Endothelial cell (in vitro differentiated cells): ENCODE measurements around the gene MACO1. TPM values are rescaled to one million over a fixed set of nuclear protein-coding genes. Genes with fewer than 3 reads are reported as not detected.

Experiments
- DNase-seq: peaks from one replicate; pipeline ENCODE4 v3.0.0; 2021; ENCODE audit warnings: low spot score
- H3K27ac Mint-ChIP-seq: one replicate; pipeline ENCODE4 v1.8.0; 2021; ENCODE audit warnings: mixed read lengths, inconsistent platforms; ENCODE audit not compliant: unreplicated experiment
- H3K27me3 Mint-ChIP-seq: one replicate; pipeline ENCODE4 v1.8.0; 2021; ENCODE audit warnings: mild to moderate bottlenecking, moderate library complexity, mixed read lengths, inconsistent platforms; ENCODE audit not compliant: unreplicated experiment
- H3K36me3 Mint-ChIP-seq: one replicate; pipeline ENCODE4 v1.8.0; 2021; ENCODE audit warnings: mild to moderate bottlenecking, low read depth, mixed read lengths, inconsistent platforms; ENCODE audit not compliant: unreplicated experiment
- H3K4me1 Mint-ChIP-seq: one replicate; pipeline ENCODE4 v1.8.0; 2021; ENCODE audit warnings: mild to moderate bottlenecking, mixed read lengths, inconsistent platforms; ENCODE audit not compliant: unreplicated experiment
- H3K4me3 Mint-ChIP-seq: one replicate; pipeline ENCODE4 v1.8.0; 2021; ENCODE audit warnings: mild to moderate bottlenecking, mixed read lengths, inconsistent platforms; ENCODE audit not compliant: unreplicated experiment
- H3K9me3 Mint-ChIP-seq: one replicate; pipeline ENCODE4 v1.8.0; 2021; ENCODE audit warnings: mixed read lengths, inconsistent platforms; ENCODE audit not compliant: unreplicated experiment
- total RNA-seq: library from RNA; stranded (reverse); fragmentation: NEBNext Ultra II Directional; extraction: Animal tissue kit (Norgen Biotek cat#: 25700); gene quantifications from one replicate; pipeline ENCODE4 v1.2.1, GENCODE V29; 2021; ENCODE audit not compliant: unreplicated experiment
- TF ChIP-seq, protein P1 (sequence below): fragments of 200-600 bp; sonication (generic); IDR thresholded peaks from one replicate; pipeline ENCODE4 v1.5.0; 2021; ENCODE audit warnings: antibody characterized with exemption; ENCODE audit not compliant: unreplicated experiment

MACO1 gene
- total RNA-seq, 1 donor from 2014 or later, result 35.9 TPM

DNA sequence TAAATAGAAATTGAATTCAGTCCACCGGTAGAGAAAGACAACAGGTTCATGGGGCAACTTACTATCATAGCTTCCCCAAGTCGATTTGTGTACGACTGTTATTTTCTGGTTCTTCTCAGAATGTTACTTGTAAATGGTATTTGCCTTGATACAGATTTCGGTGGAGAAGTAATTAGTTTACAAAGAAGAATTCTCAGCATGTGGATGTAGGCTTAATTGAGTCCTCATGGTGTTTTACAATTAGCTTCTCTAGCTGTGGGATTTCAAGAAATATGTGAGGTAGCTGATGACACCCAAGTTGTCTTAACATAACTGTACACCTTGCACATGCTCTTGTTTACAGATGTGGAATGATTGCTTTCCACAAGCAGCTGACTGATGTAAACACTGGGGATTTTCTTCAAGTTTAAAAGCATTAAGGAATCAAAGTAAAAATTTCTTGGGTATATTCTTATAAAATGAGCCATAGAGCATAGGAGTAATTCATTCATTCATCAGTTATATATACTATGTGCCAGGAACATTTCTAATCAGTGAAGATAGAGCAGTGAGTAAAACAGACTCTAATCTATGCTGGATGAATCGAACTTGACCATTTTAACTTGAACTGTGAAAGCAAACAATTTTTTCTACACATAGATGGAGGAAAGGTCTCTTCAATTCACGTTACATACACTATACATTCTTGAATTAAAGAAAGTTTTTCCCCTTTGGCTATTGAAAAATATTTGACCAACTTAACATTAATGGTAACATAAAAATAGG is 1.4 kb downstream of the MACO1 start:
- H3K27ac Mint-ChIP-seq, result peak overlapping the region; percentile 52

DNA sequence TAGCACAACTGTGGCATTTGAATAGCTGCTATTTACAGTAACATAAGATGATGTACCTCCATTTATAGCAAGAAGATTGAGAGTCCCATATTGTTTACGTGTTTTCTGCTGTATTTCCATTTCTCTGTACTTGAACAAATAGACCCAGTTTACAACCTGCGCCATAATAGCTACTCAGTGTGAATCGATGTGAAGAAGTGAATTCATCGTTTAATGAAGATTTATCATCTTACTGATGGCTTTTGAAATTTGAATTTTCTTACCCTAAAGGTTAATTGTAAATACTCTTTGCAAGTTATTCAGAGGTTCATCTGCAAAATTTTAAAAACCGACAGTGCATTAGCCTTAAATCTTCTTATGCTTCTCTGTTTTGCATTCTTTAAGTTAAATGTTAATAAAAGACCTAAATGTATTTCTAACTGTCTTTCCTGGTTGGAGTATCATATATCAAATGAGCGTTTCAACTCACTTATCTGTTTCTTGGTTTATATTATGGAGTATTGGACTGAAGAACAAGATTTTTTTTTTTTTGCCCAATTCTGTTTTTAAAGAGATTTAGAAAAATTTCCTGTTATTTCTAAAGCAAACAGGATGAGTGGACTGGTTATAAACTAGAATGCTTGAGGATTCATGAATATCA is 2.2 kb downstream of the MACO1 start:
- Mint-ChIP-seq H3K36me3 (no peaks in the 10 kb centered on the region), H3K4me3 (peak overlapping the region; percentile 95), H3K9me3 (no peaks in the 10 kb centered on the region), H3K4me1 (peaks cover 56% of the 10 kb centered on the region), H3K27me3 (peaks cover 2% of the 10 kb centered on the region), H3K27ac (no peak overlapping the region)
- no peak for DNase-seq
- TF ChIP-seq, protein P1, sequence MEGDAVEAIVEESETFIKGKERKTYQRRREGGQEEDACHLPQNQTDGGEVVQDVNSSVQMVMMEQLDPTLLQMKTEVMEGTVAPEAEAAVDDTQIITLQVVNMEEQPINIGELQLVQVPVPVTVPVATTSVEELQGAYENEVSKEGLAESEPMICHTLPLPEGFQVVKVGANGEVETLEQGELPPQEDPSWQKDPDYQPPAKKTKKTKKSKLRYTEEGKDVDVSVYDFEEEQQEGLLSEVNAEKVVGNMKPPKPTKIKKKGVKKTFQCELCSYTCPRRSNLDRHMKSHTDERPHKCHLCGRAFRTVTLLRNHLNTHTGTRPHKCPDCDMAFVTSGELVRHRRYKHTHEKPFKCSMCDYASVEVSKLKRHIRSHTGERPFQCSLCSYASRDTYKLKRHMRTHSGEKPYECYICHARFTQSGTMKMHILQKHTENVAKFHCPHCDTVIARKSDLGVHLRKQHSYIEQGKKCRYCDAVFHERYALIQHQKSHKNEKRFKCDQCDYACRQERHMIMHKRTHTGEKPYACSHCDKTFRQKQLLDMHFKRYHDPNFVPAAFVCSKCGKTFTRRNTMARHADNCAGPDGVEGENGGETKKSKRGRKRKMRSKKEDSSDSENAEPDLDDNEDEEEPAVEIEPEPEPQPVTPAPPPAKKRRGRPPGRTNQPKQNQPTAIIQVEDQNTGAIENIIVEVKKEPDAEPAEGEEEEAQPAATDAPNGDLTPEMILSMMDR, result no peak

More for the DNA sequence above, 1.4 kb downstream of the MACO1 start:
- H3K4me3 Mint-ChIP-seq, result peak overlapping the region; percentile 95
- DNase-seq, result no peak
- H3K9me3 Mint-ChIP-seq, result no peaks in the 10 kb centered on the region
- H3K4me1 Mint-ChIP-seq, result peaks cover 56% of the 10 kb centered on the region
- TF ChIP-seq, protein P1, result no peak
- H3K36me3 Mint-ChIP-seq, result no peaks in the 10 kb centered on the region
- peaks cover 2% of the 10 kb centered on the region for H3K27me3 Mint-ChIP-seq

DNA sequence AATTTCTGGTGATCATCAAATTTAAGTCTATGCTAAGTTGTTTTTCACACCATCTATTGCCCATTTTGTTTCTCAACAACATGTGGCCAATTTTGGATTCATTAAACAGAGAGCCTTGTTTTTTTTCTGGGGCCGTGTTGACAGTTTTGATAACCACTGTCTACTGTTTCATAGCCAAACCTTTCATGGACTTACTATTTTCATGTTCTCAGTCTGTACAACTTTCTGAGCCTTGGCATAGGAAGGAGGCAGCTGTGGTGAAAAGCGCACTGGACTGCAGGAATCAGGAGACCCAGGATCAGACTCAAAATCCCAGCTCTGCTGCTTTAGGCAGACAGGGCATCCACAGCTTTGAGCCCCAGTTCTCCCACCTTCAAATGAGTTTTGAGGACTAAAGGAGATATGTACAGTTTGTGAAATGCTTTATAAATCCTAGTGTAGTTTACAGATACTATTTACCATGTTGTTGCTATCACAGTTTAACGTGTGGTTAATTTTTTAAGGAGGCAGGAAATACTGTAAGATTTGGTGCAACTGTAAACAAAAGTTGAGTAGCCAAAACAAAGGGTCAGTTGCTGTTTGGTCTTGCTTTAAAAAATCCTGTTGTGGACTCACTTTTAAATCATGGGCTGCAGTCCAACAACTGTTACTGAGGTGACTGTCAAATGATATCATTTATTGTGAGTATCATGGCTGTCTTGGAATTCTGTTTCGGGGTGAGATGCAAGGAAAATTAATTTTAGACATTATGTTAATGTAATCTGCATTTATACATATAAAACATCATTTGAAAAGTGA is 2.9 kb downstream of the MACO1 start:
- Mint-ChIP-seq H3K4me3 (no peak overlapping the region), H3K4me1 (peaks cover 56% of the 10 kb centered on the region), H3K27ac (peak overlapping the region; percentile 64), H3K36me3 (no peaks in the 10 kb centered on the region), H3K27me3 (peaks cover 2% of the 10 kb centered on the region), H3K9me3 (no peaks in the 10 kb centered on the region)
- TF ChIP-seq, protein P1, result no peak
- DNase-seq, result no peak

DNA sequence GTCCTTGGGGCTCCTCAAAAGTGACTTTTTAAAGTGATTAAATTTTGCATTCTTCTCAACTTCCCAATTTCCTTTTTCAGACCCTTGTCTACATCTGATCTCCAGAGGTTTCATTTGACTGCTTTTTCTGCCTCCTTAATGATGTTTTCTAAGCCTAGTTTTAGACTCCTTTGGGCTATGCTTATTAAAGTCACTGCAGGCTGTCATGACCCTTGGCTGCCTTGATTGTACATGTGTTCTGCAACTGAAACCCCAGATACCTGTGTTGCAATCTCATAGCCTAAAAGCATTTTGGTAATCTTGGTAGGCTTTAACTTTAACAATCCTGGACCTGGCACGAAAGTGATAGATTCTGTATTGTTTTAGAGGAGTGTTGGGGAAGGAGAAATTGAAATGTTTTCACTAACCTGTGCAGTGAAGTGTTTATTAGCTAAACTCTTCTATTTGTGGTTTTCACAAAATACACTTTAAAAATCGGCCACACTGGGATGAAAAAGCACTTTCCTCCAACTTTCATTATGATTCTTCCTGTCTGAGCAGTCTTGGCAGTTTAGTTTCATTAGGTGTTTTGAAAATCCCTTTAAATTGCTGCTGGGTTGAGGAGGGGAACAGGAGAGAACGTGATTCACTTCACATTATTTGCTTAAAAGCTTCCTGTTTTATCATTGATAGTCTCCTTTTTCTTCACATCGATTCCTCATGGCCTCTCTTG is 4.9 kb downstream of the MACO1 start:
- TF ChIP-seq, protein P1, result no peak
- Mint-ChIP-seq H3K27me3 (no peaks in the 10 kb centered on the region), H3K27ac (no peak overlapping the region), H3K4me1 (peaks cover 47% of the 10 kb centered on the region), H3K36me3 (no peaks in the 10 kb centered on the region), H3K9me3 (no peaks in the 10 kb centered on the region), H3K4me3 (no peak overlapping the region)
- DNase-seq, result no peak
